Large intestine (tissue), 3 donors: ENCODE measurements around the gene ZDHHC14. TPM values are rescaled to one million over a fixed set of nuclear protein-coding genes. Genes with fewer than 3 reads are reported as not detected.
"Not testable (repeated sequence)": the region's sequence is repeated elsewhere in the genome, so short reads cannot be mapped to it uniquely, and the experiment has no call there.

Experiments
- DNase-seq, 2 donors: peaks; one replicate each; pipeline versions ENCODE4 v3.0.0 to v3.0.0-alpha.2; 2013
- H3K27ac ChIP-seq: one replicate; pipeline ENCODE4 v1.5.1; 2013; ENCODE audit warnings: low read length
- H3K27me3 ChIP-seq: 2 replicates; pipeline ENCODE4 v1.6.1; 2013; ENCODE audit warnings: low read length; ENCODE audit not compliant: control insufficient read depth, insufficient read depth
- H3K36me3 ChIP-seq: 2 replicates; pipeline ENCODE4 v1.6.1; 2013; ENCODE audit warnings: low read length; ENCODE audit not compliant: control insufficient read depth, insufficient read depth
- H3K4me1 ChIP-seq: one replicate; pipeline ENCODE4 v1.6.1; 2013; ENCODE audit warnings: low read length; ENCODE audit not compliant: control insufficient read depth, insufficient read depth
- H3K4me3 ChIP-seq: one replicate; pipeline ENCODE4 v1.5.1; 2013; ENCODE audit warnings: low read length
- H3K9me3 ChIP-seq: one replicate; pipeline ENCODE4 v1.6.1; 2013; ENCODE audit warnings: mild to moderate bottlenecking, low read depth, low read length, moderate library complexity; ENCODE audit not compliant: control insufficient read depth
- WGBS: methylation state at CpG from one replicate; pipeline ENCODE4 v1.1.5; 2013; ENCODE audit warnings: low lambda C conversion rate; ENCODE audit not compliant: insufficient coverage; 5-methylcytosine and 5-hydroxymethylcytosine counted together
- polyA plus RNA-seq: library from polyadenylated mRNA; unstranded; fragments of 120-200 nt; gene quantifications from one replicate; pipeline ENCODE4 v1.2.1, GENCODE V29; 2013

The ZDHHC14 gene
- polyA plus RNA-seq, 1 donor: 26.5 TPM

GRCh38 chr6:157586088-157586414 is 205.1 kb downstream of the ZDHHC14 start:
- peaks cover 24% of the 10 kb centered on the region for H3K4me1 ChIP-seq
- no peak overlapping the region for H3K4me3 ChIP-seq
- peaks cover 3% of the 10 kb centered on the region for H3K9me3 ChIP-seq
- 100% methylated on average over 1 of the region's 5 CpGs for WGBS
- H3K27ac ChIP-seq: peak overlapping the region; percentile 65
- peaks cover 3% of the 10 kb centered on the region for H3K36me3 ChIP-seq
- no peaks in the 10 kb centered on the region for H3K27me3 ChIP-seq
- peak in 1 of 2 donors; percentile 44 for DNase-seq

- H3K27ac ChIP-seq: peak overlapping the region; percentile 65
- peaks cover 3% of the 10 kb centered on the region for H3K36me3 ChIP-seq
- H3K27me3 ChIP-seq: no peaks in the 10 kb centered on the region
- H3K9me3 ChIP-seq: peaks cover 3% of the 10 kb centered on the region
- 27% methylated on average over 2 of the region's 8 CpGs for WGBS
- no peak overlapping the region for H3K4me3 ChIP-seq
- peak in 1 of 2 donors; percentile 34 for DNase-seq
- H3K4me1 ChIP-seq: peaks cover 24% of the 10 kb centered on the region
These were observed 205.6 kb downstream of the ZDHHC14 start for GRCh38 chr6:157586476-157587126.

- Histone ChIP-seq H3K27me3 (no peaks in the 10 kb centered on the region), H3K27ac (peak overlapping the region; percentile 65), H3K36me3 (peaks cover 3% of the 10 kb centered on the region), H3K4me3 (no peak overlapping the region), H3K4me1 (peaks cover 24% of the 10 kb centered on the region), H3K9me3 (peaks cover 3% of the 10 kb centered on the region)
- WGBS: 20% methylated on average over 1 of the region's 4 CpGs
- DNase-seq: peak in 1 of 2 donors; percentile 21
These were observed 206.3 kb downstream of the ZDHHC14 start for GRCh38 chr6:157587127-157587926.

GRCh38 chr6:157590654-157591053 is 209.7 kb downstream of the ZDHHC14 start:
- not testable (repeated sequence) for H3K4me3 ChIP-seq, H3K27me3 ChIP-seq, DNase-seq, H3K9me3 ChIP-seq, H3K27ac ChIP-seq
- H3K36me3 ChIP-seq: peaks cover 15% of the 10 kb centered on the region
- H3K4me1 ChIP-seq: peaks cover 20% of the 10 kb centered on the region
- no CpG with 5 or more reads among the region's 4 CpGs for WGBS

- WGBS: no CpG with 5 or more reads among the region's 16 CpGs
- Histone ChIP-seq H3K27ac (no peak overlapping the region), H3K27me3 (no peaks in the 10 kb centered on the region), H3K4me1 (peaks cover 6% of the 10 kb centered on the region), H3K4me3 (peak overlapping the region; percentile 27), H3K9me3 (peaks cover 3% of the 10 kb centered on the region), H3K36me3 (peaks cover 14% of the 10 kb centered on the region)
- no peak for DNase-seq
These were observed 211.6 kb downstream of the ZDHHC14 start for GRCh38 chr6:157592541-157592940.

- 100% methylated on average over 1 of the region's 21 CpGs for WGBS
- Histone ChIP-seq H3K4me3 (peak overlapping the region; percentile 27), H3K36me3 (peaks cover 17% of the 10 kb centered on the region)
These were observed 212.0 kb downstream of the ZDHHC14 start for GRCh38 chr6:157592980-157593379.

GRCh38 chr6:157593596-157593995 is 212.6 kb downstream of the ZDHHC14 start:
- DNase-seq: no peak
- H3K36me3 ChIP-seq: peaks cover 17% of the 10 kb centered on the region
- no CpG with 5 or more reads among the region's 8 CpGs for WGBS
- H3K9me3 ChIP-seq: peaks cover 3% of the 10 kb centered on the region
- peaks cover 4% of the 10 kb centered on the region for H3K4me1 ChIP-seq
- no peaks in the 10 kb centered on the region for H3K27me3 ChIP-seq
- no peak overlapping the region for H3K27ac ChIP-seq
- no peak overlapping the region for H3K4me3 ChIP-seq

More at GRCh38 chr6:157592980-157593379, 212.0 kb downstream of the ZDHHC14 start:
- no peak overlapping the region for H3K27ac ChIP-seq
- peaks cover 3% of the 10 kb centered on the region for H3K9me3 ChIP-seq
- H3K4me1 ChIP-seq: peaks cover 4% of the 10 kb centered on the region
- no peak for DNase-seq
- H3K27me3 ChIP-seq: no peaks in the 10 kb centered on the region

GRCh38 chr6:157594292-157594691 is 213.3 kb downstream of the ZDHHC14 start:
- Histone ChIP-seq H3K4me1 (peaks cover 4% of the 10 kb centered on the region), H3K9me3 (peaks cover 3% of the 10 kb centered on the region), H3K4me3 (no peak overlapping the region), H3K27ac (no peak overlapping the region), H3K36me3 (peaks cover 20% of the 10 kb centered on the region), H3K27me3 (no peaks in the 10 kb centered on the region)
- no CpG with 5 or more reads among the region's 7 CpGs for WGBS
- DNase-seq: no peak

GRCh38 chr6:157595768-157596167 is 214.8 kb downstream of the ZDHHC14 start:
- no peak for DNase-seq
- H3K27ac ChIP-seq: no peak overlapping the region
- no peak overlapping the region for H3K4me3 ChIP-seq
- WGBS: no CpG with 5 or more reads among the region's 8 CpGs
- peaks cover 20% of the 10 kb centered on the region for H3K36me3 ChIP-seq
- no peaks in the 10 kb centered on the region for H3K9me3 ChIP-seq
- H3K27me3 ChIP-seq: no peaks in the 10 kb centered on the region
- H3K4me1 ChIP-seq: peaks cover 4% of the 10 kb centered on the region

GRCh38 chr6:157596461-157596860 is 215.5 kb downstream of the ZDHHC14 start:
- H3K9me3 ChIP-seq: no peaks in the 10 kb centered on the region
- no CpG with 5 or more reads among the region's 6 CpGs for WGBS
- H3K27ac ChIP-seq: no peak overlapping the region

More at GRCh38 chr6:157596461-157596860, 215.5 kb downstream of the ZDHHC14 start:
- H3K27me3 ChIP-seq: no peaks in the 10 kb centered on the region
- no peak overlapping the region for H3K4me3 ChIP-seq
- peaks cover 4% of the 10 kb centered on the region for H3K4me1 ChIP-seq
- DNase-seq: no peak
- H3K36me3 ChIP-seq: peaks cover 20% of the 10 kb centered on the region
